Calu3 (cell line): ENCODE measurements around the gene ZNF672. TPM values are rescaled to one million over a fixed set of nuclear protein-coding genes. Genes with fewer than 3 reads are reported as not detected.

Experiments
- BruUV-seq: library from RNA; stranded (reverse); fragments of 400-500 nt; replicated peaks from 2 replicates; lab custom pipeline; 2021; lab: Mats Ljungman, UMichigan
- CTCF ChIA-PET: fragments of 300-600 bp; sonication (Branson Sonifier 250); formaldehyde crosslinking; loops from one replicate; lab custom pipeline; 2022; ENCODE audit warnings: antibody characterized with exemption; lab: Charles Lee
- DNase-seq: peaks from one replicate; pipeline ENCODE4 v3.0.0; 2022
- H3K27ac Mint-ChIP-seq: one replicate; pipeline ENCODE4 v1.8.0; 2022; ENCODE audit warnings: mixed read lengths; ENCODE audit not compliant: unreplicated experiment
- H3K27me3 Mint-ChIP-seq: one replicate; pipeline ENCODE4 v1.8.0; 2022; ENCODE audit warnings: mixed read lengths; ENCODE audit not compliant: unreplicated experiment
- H3K36me3 Mint-ChIP-seq: one replicate; pipeline ENCODE4 v1.8.0; 2022; ENCODE audit warnings: mild to moderate bottlenecking, moderate library complexity, mixed read lengths; ENCODE audit not compliant: insufficient read depth, unreplicated experiment
- H3K4me1 Mint-ChIP-seq: one replicate; pipeline ENCODE4 v1.8.0; 2022; ENCODE audit warnings: mild to moderate bottlenecking, low read depth, mixed read lengths; ENCODE audit not compliant: unreplicated experiment
- H3K4me3 Mint-ChIP-seq: one replicate; pipeline ENCODE4 v1.8.0; 2022; ENCODE audit warnings: mild to moderate bottlenecking, low read depth, moderate library complexity, mixed read lengths; ENCODE audit not compliant: unreplicated experiment
- H3K9me3 Mint-ChIP-seq: one replicate; pipeline ENCODE4 v1.8.0; 2022; ENCODE audit warnings: low read depth, mixed read lengths; ENCODE audit not compliant: unreplicated experiment
- CTCF ChIP-seq: fragments of 200-600 bp; IDR thresholded peaks from one replicate; pipeline ENCODE4 v1.8.0; 2022; ENCODE audit warnings: antibody characterized with exemption; ENCODE audit not compliant: unreplicated experiment
- intact Hi-C: fragments of 100-400 bp; cut with micrococcal nuclease; formaldehyde crosslinking; loops from one replicate; pipeline ENCODE4 v1.10.0; 2022; ENCODE audit not compliant: unreplicated experiment
- total RNA-seq: library from RNA; stranded (reverse); gene quantifications from 2 replicates; pipeline ENCODE4 v1.2.3, GENCODE V29; 2022

Gene ZNF672
- total RNA-seq, 1 experiment from 2014 or later: 28.3 TPM

- intact Hi-C loops: no loop called here
- Mint-ChIP-seq H3K4me3 (no peak overlapping the region), H3K27ac (peak overlapping the region; percentile 31), H3K36me3 (peaks cover 25% of the 10 kb centered on the region), H3K27me3 (no peaks in the 10 kb centered on the region), H3K4me1 (no peaks in the 10 kb centered on the region), H3K9me3 (no peaks in the 10 kb centered on the region)
- BruUV-seq: no TSS peak
- CTCF ChIA-PET: no interaction called here
- no peak for DNase-seq
- no peak for TF ChIP-seq CTCF
Observed at GRCh38 chr1:248848602-248849001, 10.6 kb downstream of the ZNF672 start.

- DNase-seq: no peak
- no peaks in the 10 kb centered on the region for H3K27me3 Mint-ChIP-seq
- no peaks in the 10 kb centered on the region for H3K4me1 Mint-ChIP-seq
- TF ChIP-seq CTCF: no peak
- intact Hi-C loops: no loop called here
- H3K36me3 Mint-ChIP-seq: peaks cover 25% of the 10 kb centered on the region
- CTCF ChIA-PET: no interaction called here
- peak overlapping the region; percentile 31 for H3K27ac Mint-ChIP-seq
- BruUV-seq: no TSS peak
- H3K9me3 Mint-ChIP-seq: no peaks in the 10 kb centered on the region
- H3K4me3 Mint-ChIP-seq: no peak overlapping the region
Observed at GRCh38 chr1:248849152-248849551, 11.1 kb downstream of the ZNF672 start.

- intact Hi-C loops: no loop called here
- DNase-seq: no peak
- no peaks in the 10 kb centered on the region for H3K27me3 Mint-ChIP-seq
- no peaks in the 10 kb centered on the region for H3K4me1 Mint-ChIP-seq
- no peak for TF ChIP-seq CTCF
- no peak overlapping the region for H3K27ac Mint-ChIP-seq
- CTCF ChIA-PET: no interaction called here
- no peaks in the 10 kb centered on the region for H3K9me3 Mint-ChIP-seq
- peaks cover 25% of the 10 kb centered on the region for H3K36me3 Mint-ChIP-seq
- H3K4me3 Mint-ChIP-seq: no peak overlapping the region
- no TSS peak for BruUV-seq
Observed at GRCh38 chr1:248849637-248850036, 11.6 kb downstream of the ZNF672 start.

- no peaks in the 10 kb centered on the region for H3K9me3 Mint-ChIP-seq
- intact Hi-C loops: no loop called here
- H3K27ac Mint-ChIP-seq: no peak overlapping the region
- no peaks in the 10 kb centered on the region for H3K4me1 Mint-ChIP-seq
- no peaks in the 10 kb centered on the region for H3K27me3 Mint-ChIP-seq
- no peak for TF ChIP-seq CTCF
- DNase-seq: no peak
- no peak overlapping the region for H3K4me3 Mint-ChIP-seq
- CTCF ChIA-PET: no interaction called here
- H3K36me3 Mint-ChIP-seq: peaks cover 25% of the 10 kb centered on the region
- BruUV-seq: no TSS peak
Observed at GRCh38 chr1:248850124-248850523, 12.1 kb downstream of the ZNF672 start.
